SJSA1 (cell line): Measurements from ENCODE around the gene DOP1B. TPM values are rescaled to one million over a fixed set of nuclear protein-coding genes. Genes with fewer than 3 reads are reported as not detected.

ENCODE experiments used
- DNase-seq, 2 experiments: peaks; one replicate each; pipeline ENCODE4 v3.0.0-alpha.2; 2015 to 2020; ENCODE audit warnings: low spot score in 2 of 2, low read depth in 1 of 2
- H3K27ac ChIP-seq: fragments of 250-450 bp; sonication (Bioruptor Pico); 2 replicates; pipeline ENCODE4 v1.5.1; 2020; ENCODE audit warnings: mild to moderate bottlenecking, moderate library complexity
- H3K27me3 ChIP-seq: fragments of 250-450 bp; sonication (Bioruptor Pico); replicated peaks from 2 replicates; pipeline ENCODE4 v1.5.1; 2020; ENCODE audit warnings: mild to moderate bottlenecking, moderate library complexity
- H3K36me3 ChIP-seq: fragments of 250-450 bp; sonication (Bioruptor Pico); 2 replicates; pipeline ENCODE4 v1.5.1; 2020; ENCODE audit warnings: mild to moderate bottlenecking
- H3K4me1 ChIP-seq: fragments of 250-450 bp; sonication (Bioruptor Pico); replicated peaks from 2 replicates; pipeline ENCODE4 v1.6.1; 2021; ENCODE audit warnings: mild to moderate bottlenecking
- H3K4me3 ChIP-seq: fragments of 250-450 bp; sonication (Bioruptor Pico); 2 replicates; pipeline ENCODE4 v1.5.1; 2020; ENCODE audit warnings: mild to moderate bottlenecking
- H3K9me3 ChIP-seq: fragments of 250-450 bp; sonication (Bioruptor Pico); replicated peaks from 2 replicates; pipeline ENCODE4 v1.5.1; 2020; ENCODE audit warnings: mild to moderate bottlenecking
- total RNA-seq: library from RNA; depleted of rRNA; stranded (reverse); fragments of >200 nt; shearing (Covaris generic); gene quantifications from 2 replicates; pipeline ENCODE4 v1.2.3, GENCODE V29; 2014

DOP1B gene
- total RNA-seq, 1 experiment from 2014 or later: 5.7 TPM

- H3K27me3 ChIP-seq: no peaks in the 10 kb centered on the region
- H3K4me1 ChIP-seq: peaks cover 10% of the 10 kb centered on the region
- no peak overlapping the region for H3K4me3 ChIP-seq
- H3K36me3 ChIP-seq: peaks cover 5% of the 10 kb centered on the region
- no peaks in the 10 kb centered on the region for H3K9me3 ChIP-seq
- no peak for DNase-seq
- H3K27ac ChIP-seq: no peak overlapping the region
These were observed 6.6 kb upstream of the DOP1B start for GRCh38 chr21:36149788-36150711.

GRCh38 chr21:36155603-36156338 is 853 bp upstream of the DOP1B start:
- peaks cover 6% of the 10 kb centered on the region for H3K4me1 ChIP-seq
- H3K9me3 ChIP-seq: no peaks in the 10 kb centered on the region
- peak overlapping the region; percentile 52 for H3K4me3 ChIP-seq
- H3K27me3 ChIP-seq: no peaks in the 10 kb centered on the region
- H3K27ac ChIP-seq: no peak overlapping the region
- DNase-seq: no peak
- 0 out of 2 replicates have a peak, but pooled peaks cover 3% of the 10 kb centered on the region for H3K36me3 ChIP-seq

GRCh38 chr21:36156339-36156814 is 247 bp upstream of the DOP1B start:
- Histone ChIP-seq H3K27me3 (no peaks in the 10 kb centered on the region), H3K36me3 (0 out of 2 replicates have a peak, but pooled peaks cover 3% of the 10 kb centered on the region), H3K4me3 (peak overlapping the region; percentile 84), H3K9me3 (no peaks in the 10 kb centered on the region), H3K4me1 (peaks cover 6% of the 10 kb centered on the region), H3K27ac (no peak overlapping the region)
- DNase-seq: peak; percentile 96 to 99

GRCh38 chr21:36159356-36159921 is 2.8 kb downstream of the DOP1B start:
- Histone ChIP-seq H3K27me3 (no peaks in the 10 kb centered on the region), H3K36me3 (0 out of 2 replicates have a peak, but pooled peaks cover 3% of the 10 kb centered on the region)
- DNase-seq: no peak

GRCh38 chr21:36160850-36161178 is 4.2 kb downstream of the DOP1B start:
- Histone ChIP-seq H3K4me3 (no peak overlapping the region), H3K27me3 (no peaks in the 10 kb centered on the region), H3K36me3 (0 out of 2 replicates have a peak, but pooled peaks cover 2% of the 10 kb centered on the region), H3K4me1 (peaks cover 2% of the 10 kb centered on the region), H3K9me3 (no peaks in the 10 kb centered on the region), H3K27ac (no peak overlapping the region)
- DNase-seq: no peak

More at GRCh38 chr21:36159356-36159921, 2.8 kb downstream of the DOP1B start:
- Histone ChIP-seq H3K9me3 (no peaks in the 10 kb centered on the region), H3K27ac (no peak overlapping the region), H3K4me3 (no peak overlapping the region), H3K4me1 (peaks cover 6% of the 10 kb centered on the region)

GRCh38 chr21:36162631-36163030 is 6.0 kb downstream of the DOP1B start:
- no peaks in the 10 kb centered on the region for H3K36me3 ChIP-seq
- no peaks in the 10 kb centered on the region for H3K9me3 ChIP-seq
- no peak overlapping the region for H3K27ac ChIP-seq
- H3K4me3 ChIP-seq: no peak overlapping the region
- H3K4me1 ChIP-seq: no peaks in the 10 kb centered on the region
- no peak for DNase-seq
- H3K27me3 ChIP-seq: no peaks in the 10 kb centered on the region

- Histone ChIP-seq H3K9me3 (no peaks in the 10 kb centered on the region), H3K27me3 (no peaks in the 10 kb centered on the region), H3K36me3 (no peaks in the 10 kb centered on the region), H3K27ac (no peak overlapping the region), H3K4me1 (no peaks in the 10 kb centered on the region), H3K4me3 (no peak overlapping the region)
- no peak for DNase-seq
These were observed 7.4 kb downstream of the DOP1B start for GRCh38 chr21:36163750-36164741.

GRCh38 chr21:36165356-36165755 is 8.7 kb downstream of the DOP1B start:
- H3K9me3 ChIP-seq: no peaks in the 10 kb centered on the region
- DNase-seq: no peak
- no peaks in the 10 kb centered on the region for H3K36me3 ChIP-seq
- no peak overlapping the region for H3K4me3 ChIP-seq
- H3K27me3 ChIP-seq: no peaks in the 10 kb centered on the region
- H3K4me1 ChIP-seq: no peaks in the 10 kb centered on the region
- no peak overlapping the region for H3K27ac ChIP-seq

GRCh38 chr21:36166705-36167104 is 10.1 kb downstream of the DOP1B start:
- no peak for DNase-seq
- H3K4me1 ChIP-seq: no peaks in the 10 kb centered on the region
- no peak overlapping the region for H3K4me3 ChIP-seq
- H3K36me3 ChIP-seq: no peaks in the 10 kb centered on the region
- no peaks in the 10 kb centered on the region for H3K27me3 ChIP-seq
- no peak overlapping the region for H3K27ac ChIP-seq
- no peaks in the 10 kb centered on the region for H3K9me3 ChIP-seq

- no peak for DNase-seq
- Histone ChIP-seq H3K9me3 (no peaks in the 10 kb centered on the region), H3K36me3 (no peaks in the 10 kb centered on the region), H3K27me3 (no peaks in the 10 kb centered on the region), H3K27ac (no peak overlapping the region), H3K4me3 (no peak overlapping the region), H3K4me1 (no peaks in the 10 kb centered on the region)
These were observed 10.9 kb downstream of the DOP1B start for GRCh38 chr21:36167541-36167940.

GRCh38 chr21:36169470-36170128 is 13.0 kb downstream of the DOP1B start:
- DNase-seq: no peak
- Histone ChIP-seq H3K4me1 (no peaks in the 10 kb centered on the region), H3K36me3 (no peaks in the 10 kb centered on the region), H3K9me3 (no peaks in the 10 kb centered on the region), H3K4me3 (no peak overlapping the region), H3K27ac (no peak overlapping the region), H3K27me3 (no peaks in the 10 kb centered on the region)

GRCh38 chr21:36170823-36171222 is 14.2 kb downstream of the DOP1B start:
- no peaks in the 10 kb centered on the region for H3K9me3 ChIP-seq
- no peak overlapping the region for H3K4me3 ChIP-seq
- no peak for DNase-seq
- H3K27ac ChIP-seq: no peak overlapping the region
- no peaks in the 10 kb centered on the region for H3K36me3 ChIP-seq
- no peaks in the 10 kb centered on the region for H3K4me1 ChIP-seq
- H3K27me3 ChIP-seq: no peaks in the 10 kb centered on the region
